Measurements from ENCODE around the gene ANKMY2.

DNA sequence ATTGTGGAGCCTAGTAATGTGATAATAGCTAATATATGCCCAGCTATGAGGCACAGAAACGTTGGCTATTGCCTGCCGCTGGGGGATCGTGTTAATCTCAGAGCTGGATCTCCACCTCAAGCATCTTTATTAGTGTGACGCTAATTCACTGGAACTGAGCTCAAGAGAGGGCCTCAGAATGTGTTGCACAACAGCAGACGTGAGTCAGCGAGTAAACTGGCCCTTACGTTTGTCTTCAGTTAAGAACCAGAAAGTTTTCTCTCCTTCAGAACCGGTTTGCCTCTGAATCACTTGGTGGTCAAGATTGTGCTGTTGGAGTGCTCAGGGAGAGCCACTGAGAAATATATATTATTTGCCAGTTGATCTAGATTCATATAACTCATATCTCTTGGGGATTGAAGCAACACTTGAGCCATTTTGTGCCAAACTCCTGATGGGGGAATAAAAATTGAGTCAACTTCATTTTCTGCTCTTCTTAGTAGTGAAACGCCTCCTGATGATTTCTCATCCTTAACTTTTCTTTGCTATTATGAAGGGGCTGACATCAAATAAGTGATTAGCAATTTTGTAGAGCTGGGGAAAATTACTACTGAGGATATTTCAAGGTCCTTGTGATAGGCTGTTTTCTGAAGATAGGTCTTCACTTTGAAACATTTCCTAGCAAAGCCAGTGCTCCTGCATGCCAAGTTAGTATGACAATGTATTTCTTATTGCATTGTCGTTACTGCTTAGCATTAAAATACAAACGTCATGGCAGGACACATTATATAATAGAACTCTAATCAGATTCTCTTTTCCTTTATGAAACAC is 22.7 kb upstream of the ANKMY2 start:
- TF ChIP-seq POLR2A (IDR thresholded peaks at IDR 0.05) (no peak), POLR2AphosphoS5 (IDR thresholded peaks at IDR 0.05) (no peak)
- TF ChIP-seq, protein P1, sequence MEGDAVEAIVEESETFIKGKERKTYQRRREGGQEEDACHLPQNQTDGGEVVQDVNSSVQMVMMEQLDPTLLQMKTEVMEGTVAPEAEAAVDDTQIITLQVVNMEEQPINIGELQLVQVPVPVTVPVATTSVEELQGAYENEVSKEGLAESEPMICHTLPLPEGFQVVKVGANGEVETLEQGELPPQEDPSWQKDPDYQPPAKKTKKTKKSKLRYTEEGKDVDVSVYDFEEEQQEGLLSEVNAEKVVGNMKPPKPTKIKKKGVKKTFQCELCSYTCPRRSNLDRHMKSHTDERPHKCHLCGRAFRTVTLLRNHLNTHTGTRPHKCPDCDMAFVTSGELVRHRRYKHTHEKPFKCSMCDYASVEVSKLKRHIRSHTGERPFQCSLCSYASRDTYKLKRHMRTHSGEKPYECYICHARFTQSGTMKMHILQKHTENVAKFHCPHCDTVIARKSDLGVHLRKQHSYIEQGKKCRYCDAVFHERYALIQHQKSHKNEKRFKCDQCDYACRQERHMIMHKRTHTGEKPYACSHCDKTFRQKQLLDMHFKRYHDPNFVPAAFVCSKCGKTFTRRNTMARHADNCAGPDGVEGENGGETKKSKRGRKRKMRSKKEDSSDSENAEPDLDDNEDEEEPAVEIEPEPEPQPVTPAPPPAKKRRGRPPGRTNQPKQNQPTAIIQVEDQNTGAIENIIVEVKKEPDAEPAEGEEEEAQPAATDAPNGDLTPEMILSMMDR (IDR thresholded peaks at IDR 0.05 in 8 of 11, conservative IDR thresholded peaks at IDR 0.05 in 3 of 11), result no peak

All from spleen (tissue), 7 donors.